ENCODE results near the gene SEMA4C.

Gene SEMA4C

GRCh38 chr2:96869822-96870625, at the start of gene SEMA4C:
SEMA4C (minus strand) TSS chr2:96870080; CDS start chr2:96867886, 2,194 bp downstream.
- DNase-seq: no peak

- DNase-seq: no peak
Observed at GRCh38 chr2:96918754-96919550, 49.1 kb upstream of the SEMA4C start.

- no peak for DNase-seq
Observed at GRCh38 chr2:96918092-96918753, 48.3 kb upstream of the SEMA4C start.

GRCh38 chr2:96916646-96917543, 47.0 kb upstream of the SEMA4C start:
- DNase-seq: peak; percentile 30

GRCh38 chr2:96916156-96916630, 46.3 kb upstream of the SEMA4C start:
- no peak for DNase-seq

GRCh38 chr2:96914332-96914731, 44.5 kb upstream of the SEMA4C start:
- no peak for DNase-seq

GRCh38 chr2:96913398-96914202, 43.7 kb upstream of the SEMA4C start:
- DNase-seq: no peak

GRCh38 chr2:96913117-96913397, 43.2 kb upstream of the SEMA4C start:
- DNase-seq: no peak

- DNase-seq: no peak
Observed at GRCh38 chr2:96912346-96913116, 42.7 kb upstream of the SEMA4C start.

- no peak for DNase-seq
Observed at GRCh38 chr2:96909611-96910021, 39.7 kb upstream of the SEMA4C start.

- no peak for DNase-seq
Observed at GRCh38 chr2:96907115-96908041, 37.5 kb upstream of the SEMA4C start.

- DNase-seq: no peak
Observed at GRCh38 chr2:96906729-96907114, 36.8 kb upstream of the SEMA4C start.

- no peak for DNase-seq
Observed at GRCh38 chr2:96903815-96904214, 33.9 kb upstream of the SEMA4C start.

- no peak for DNase-seq
Observed at GRCh38 chr2:96903318-96903717, 33.4 kb upstream of the SEMA4C start.

GRCh38 chr2:96900237-96900636, 30.4 kb upstream of the SEMA4C start:
- DNase-seq: no peak

- DNase-seq: no peak
Observed at GRCh38 chr2:96899413-96899741, 29.5 kb upstream of the SEMA4C start.

- DNase-seq: no peak
Observed at GRCh38 chr2:96898641-96899412, 28.9 kb upstream of the SEMA4C start.

- no peak for DNase-seq
Observed at GRCh38 chr2:96898135-96898505, 28.2 kb upstream of the SEMA4C start.

- DNase-seq: no peak
Observed at GRCh38 chr2:96897491-96898134, 27.7 kb upstream of the SEMA4C start.
